ENCODE data around the gene MED13L. TPM values are rescaled to one million over a fixed set of nuclear protein-coding genes. Genes with fewer than 3 reads are reported as not detected.

Gene MED13L
- total RNA-seq, 1 experiment from 2014 or later = 94.1 TPM

DNA sequence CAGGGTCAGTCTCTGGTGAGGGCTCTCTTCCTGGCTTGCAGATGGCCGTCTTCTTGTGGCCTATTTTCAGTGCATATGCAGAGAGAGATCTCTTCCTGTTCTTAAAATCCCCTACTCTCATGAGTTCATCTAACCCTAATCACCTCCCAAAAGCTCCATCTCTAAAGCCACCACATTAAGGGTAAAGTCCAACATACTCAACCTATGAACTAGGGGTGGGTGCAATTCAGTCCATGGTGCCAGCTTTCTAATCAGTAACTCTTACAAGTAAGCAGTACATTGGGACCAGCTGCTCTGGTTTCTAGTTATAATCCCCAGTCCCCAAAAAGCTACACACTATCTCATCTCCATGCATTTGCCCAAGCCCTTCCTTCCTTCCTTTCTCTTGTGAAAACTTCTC, 365.1 kb downstream of the MED13L start:
- Histone ChIP-seq H3K36me3 (ENCODE audit: insufficient read depth, low read length, poor library complexity, severe bottlenecking) (no peaks in the 10 kb centered on the region), H3K4me1 (ENCODE audit: insufficient read depth, low read length, poor library complexity, severe bottlenecking) (no peaks in the 10 kb centered on the region), H3K9me3 (ENCODE audit: low read depth, low read length, poor library complexity, severe bottlenecking) (no peaks in the 10 kb centered on the region), H3K27me3 (replicated peaks; ENCODE audit: insufficient read depth, low read depth, low read length, poor library complexity) (no peaks in the 10 kb centered on the region), H3K27ac (ENCODE audit: low read depth, low read length, poor library complexity, severe bottlenecking) (no peak overlapping the region), H3K4me3 (ENCODE audit: low read depth, low read length, poor library complexity, severe bottlenecking) (no peak overlapping the region)
- intact Hi-C loops (cut with micrococcal nuclease; ENCODE audit: unreplicated experiment) = no loop called here
- no peak for DNase-seq (ENCODE audit: low spot score)
- TF ChIP-seq EZH2 (IDR thresholded peaks at IDR 0.05; ENCODE audit: borderline replicate concordance, low read depth, low read length, poor library complexity, severe bottlenecking) = no peak
- TF ChIP-seq, protein P1, sequence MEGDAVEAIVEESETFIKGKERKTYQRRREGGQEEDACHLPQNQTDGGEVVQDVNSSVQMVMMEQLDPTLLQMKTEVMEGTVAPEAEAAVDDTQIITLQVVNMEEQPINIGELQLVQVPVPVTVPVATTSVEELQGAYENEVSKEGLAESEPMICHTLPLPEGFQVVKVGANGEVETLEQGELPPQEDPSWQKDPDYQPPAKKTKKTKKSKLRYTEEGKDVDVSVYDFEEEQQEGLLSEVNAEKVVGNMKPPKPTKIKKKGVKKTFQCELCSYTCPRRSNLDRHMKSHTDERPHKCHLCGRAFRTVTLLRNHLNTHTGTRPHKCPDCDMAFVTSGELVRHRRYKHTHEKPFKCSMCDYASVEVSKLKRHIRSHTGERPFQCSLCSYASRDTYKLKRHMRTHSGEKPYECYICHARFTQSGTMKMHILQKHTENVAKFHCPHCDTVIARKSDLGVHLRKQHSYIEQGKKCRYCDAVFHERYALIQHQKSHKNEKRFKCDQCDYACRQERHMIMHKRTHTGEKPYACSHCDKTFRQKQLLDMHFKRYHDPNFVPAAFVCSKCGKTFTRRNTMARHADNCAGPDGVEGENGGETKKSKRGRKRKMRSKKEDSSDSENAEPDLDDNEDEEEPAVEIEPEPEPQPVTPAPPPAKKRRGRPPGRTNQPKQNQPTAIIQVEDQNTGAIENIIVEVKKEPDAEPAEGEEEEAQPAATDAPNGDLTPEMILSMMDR (conservative IDR thresholded peaks at IDR 0.05; ENCODE audit: low read depth, low read length) = no peak
- ChIA-PET CTCF (no interaction called here), POLR2A (ENCODE audit: low non-redundant PET) (no interaction called here)
- no TSS peak for BruUV-seq (replicated peaks)

DNA sequence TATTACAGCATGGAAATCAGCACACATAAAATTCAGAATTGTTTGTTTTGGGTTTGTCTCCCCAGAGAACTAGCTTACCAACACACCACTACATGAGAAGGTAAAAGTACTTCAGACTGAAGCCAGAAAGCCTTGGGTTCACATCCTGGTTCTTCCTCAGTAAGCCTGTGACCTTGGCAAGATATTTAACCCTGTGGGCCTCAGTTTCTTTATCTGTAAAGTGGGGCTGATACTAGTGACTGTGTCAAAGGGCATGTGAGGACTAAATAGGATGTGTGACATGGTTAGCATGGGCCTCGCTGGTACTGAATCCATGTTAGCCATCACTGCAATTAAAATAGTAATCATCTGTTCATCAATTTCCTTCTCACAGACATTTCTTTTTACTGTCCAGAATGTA, 366.1 kb downstream of the MED13L start:
- no peak for DNase-seq (ENCODE audit: low spot score)
- Histone ChIP-seq H3K27ac (ENCODE audit: low read depth, low read length, poor library complexity, severe bottlenecking) (no peak overlapping the region), H3K27me3 (replicated peaks; ENCODE audit: insufficient read depth, low read depth, low read length, poor library complexity) (no peaks in the 10 kb centered on the region), H3K4me1 (ENCODE audit: insufficient read depth, low read length, poor library complexity, severe bottlenecking) (no peaks in the 10 kb centered on the region), H3K36me3 (ENCODE audit: insufficient read depth, low read length, poor library complexity, severe bottlenecking) (no peaks in the 10 kb centered on the region), H3K9me3 (ENCODE audit: low read depth, low read length, poor library complexity, severe bottlenecking) (no peaks in the 10 kb centered on the region), H3K4me3 (ENCODE audit: low read depth, low read length, poor library complexity, severe bottlenecking) (no peak overlapping the region)
- ChIA-PET POLR2A (ENCODE audit: low non-redundant PET) (interaction anchor here (0.5 kb wide), 1 partner anchor 1462 kb away, joined by 7 read pairs; no protein-coding TSS in a partner anchor), CTCF (no interaction called here)
- intact Hi-C loops (cut with micrococcal nuclease; ENCODE audit: unreplicated experiment) = no loop called here
- no TSS peak for BruUV-seq (replicated peaks)
- TF ChIP-seq, protein P1 (conservative IDR thresholded peaks at IDR 0.05; ENCODE audit: low read depth, low read length) = no peak
- no peak for TF ChIP-seq EZH2 (IDR thresholded peaks at IDR 0.05; ENCODE audit: borderline replicate concordance, low read depth, low read length, poor library complexity, severe bottlenecking)

DNA sequence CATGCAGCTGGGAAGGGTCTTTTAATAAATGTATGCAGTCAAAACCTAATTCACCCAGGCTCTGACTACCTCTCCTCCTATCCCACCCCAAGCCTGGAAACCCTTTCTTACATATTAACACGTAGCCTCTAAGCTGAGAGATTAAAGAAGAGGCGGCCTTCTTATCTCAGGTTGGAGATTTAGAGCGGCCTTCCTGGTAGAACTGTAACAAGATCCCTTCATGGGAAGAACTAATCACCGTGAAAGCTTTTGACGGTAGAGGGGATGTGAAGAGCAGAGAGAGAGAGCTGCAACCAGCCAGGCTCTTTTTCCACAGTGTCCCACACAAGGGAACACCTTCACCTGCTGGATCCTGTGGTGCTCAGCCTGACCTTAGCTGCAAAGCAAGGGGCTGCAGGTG, 367.4 kb downstream of the MED13L start:
- intact Hi-C loops (cut with micrococcal nuclease; ENCODE audit: unreplicated experiment) = no loop called here

More for the DNA sequence above, 367.4 kb downstream of the MED13L start:
- Histone ChIP-seq H3K9me3 (ENCODE audit: low read depth, low read length, poor library complexity, severe bottlenecking) (no peaks in the 10 kb centered on the region), H3K27me3 (replicated peaks; ENCODE audit: insufficient read depth, low read depth, low read length, poor library complexity) (no peaks in the 10 kb centered on the region), H3K4me3 (ENCODE audit: low read depth, low read length, poor library complexity, severe bottlenecking) (no peak overlapping the region), H3K36me3 (ENCODE audit: insufficient read depth, low read length, poor library complexity, severe bottlenecking) (no peaks in the 10 kb centered on the region), H3K4me1 (ENCODE audit: insufficient read depth, low read length, poor library complexity, severe bottlenecking) (no peaks in the 10 kb centered on the region), H3K27ac (ENCODE audit: low read depth, low read length, poor library complexity, severe bottlenecking) (no peak overlapping the region)
- BruUV-seq (replicated peaks) = no TSS peak
- ChIA-PET CTCF (no interaction called here), POLR2A (ENCODE audit: low non-redundant PET) (no interaction called here)
- TF ChIP-seq, protein P1 (conservative IDR thresholded peaks at IDR 0.05; ENCODE audit: low read depth, low read length) = no peak
- no peak for TF ChIP-seq EZH2 (IDR thresholded peaks at IDR 0.05; ENCODE audit: borderline replicate concordance, low read depth, low read length, poor library complexity, severe bottlenecking)
- no peak for DNase-seq (ENCODE audit: low spot score)

Small RNAs within 50 kb of the gene (microRNA-seq; reads per million reads assigned to microRNA genes)
- not detected for gene MIR620

Data from A673 (cell line).